ENCODE results near the gene VPS13D.

- no peak for TF ChIP-seq RFX5 (IDR thresholded peaks at IDR 0.05; ENCODE audit: low read length)
- TF ChIP-seq YY1 (IDR thresholded peaks at IDR 0.05; ENCODE audit: low read depth): no peak
- TF ChIP-seq GABPA (IDR thresholded peaks at IDR 0.05; ENCODE audit: low read depth): no peak
- no peak for TF ChIP-seq MXI1 (IDR thresholded peaks at IDR 0.05; ENCODE audit: low read depth, low read length)
- TF ChIP-seq MAX (IDR thresholded peaks at IDR 0.05; ENCODE audit: low read depth): no peak
- no peak for TF ChIP-seq CTCF (IDR thresholded peaks at IDR 0.05)
- no peak for TF ChIP-seq MEF2A (IDR thresholded peaks at IDR 0.05; ENCODE audit: borderline replicate concordance, low read depth)
- no peak for TF ChIP-seq SMC3 (IDR thresholded peaks at IDR 0.05; ENCODE audit: low read depth, low read length)
- TF ChIP-seq EZH2phosphoT487 (IDR thresholded peaks at IDR 0.05; ENCODE audit: borderline replicate concordance, low read depth): no peak
- TF ChIP-seq EP300 (IDR thresholded peaks at IDR 0.05; ENCODE audit: borderline replicate concordance in 1 of 2, low read depth in 1 of 2, low read length in 1 of 2): no peak
- TF ChIP-seq CHD2 (IDR thresholded peaks at IDR 0.05; ENCODE audit: low read length, partially characterized antibody): no peak
Measured at GRCh38 chr1:12514590-12514989, 284.8 kb downstream of the VPS13D start.

All from SK-N-SH (cell line).